Fibroblast of lung (primary cell): ENCODE data around the gene ANKRD40. TPM values are rescaled to one million over a fixed set of nuclear protein-coding genes. Genes with fewer than 3 reads are reported as not detected.

Source experiments
- DNase-seq, 2 donors: peaks; one replicate each; pipeline versions ENCODE4 v3.0.0 to v3.0.0-alpha.2; 2010; ENCODE audit warnings: low read depth in 2 of 2
- H2AFZ ChIP-seq: 2 replicates; pipeline ENCODE4 v1.5.1; 2012; ENCODE audit warnings: low read length, control low read depth, inconsistent platforms
- H3K27ac ChIP-seq: 2 replicates; pipeline ENCODE4 v1.5.1; 2011; ENCODE audit warnings: low read length, control low read depth; ENCODE audit not compliant: insufficient read depth
- H3K27me3 ChIP-seq: 2 replicates; pipeline ENCODE4 v1.5.1; 2011; ENCODE audit warnings: mild to moderate bottlenecking, low read length; ENCODE audit not compliant: control insufficient read depth, insufficient read depth
- H3K36me3 ChIP-seq: 2 replicates; pipeline ENCODE4 v1.5.1; 2011; ENCODE audit warnings: low read length; ENCODE audit not compliant: control insufficient read depth, insufficient read depth
- H3K4me1 ChIP-seq: 2 replicates; pipeline ENCODE4 v1.5.1; 2011; ENCODE audit warnings: low read length; ENCODE audit not compliant: control insufficient read depth, insufficient read depth; ENCODE audit errors: extremely low read depth
- H3K4me2 ChIP-seq: 2 replicates; pipeline ENCODE4 v1.5.1; 2011; ENCODE audit warnings: low read length, control low read depth; ENCODE audit not compliant: insufficient read depth; ENCODE audit errors: extremely low read depth
- H3K4me3 ChIP-seq, 4 experiments: fragments of 200-600 bp in 1 of 4; sonication (generic) in 1 of 4; replicated peaks in 1 of 4; 2 replicates each; pipeline ENCODE4 v1.5.1; 2011 to 2016; ENCODE audit warnings: low read length in 4 of 4, low read depth in 3 of 4, mild to moderate bottlenecking in 3 of 4, control low read depth in 2 of 4, inconsistent platforms in 1 of 4, mixed read lengths in 1 of 4; ENCODE audit not compliant: insufficient read depth in 1 of 4; ENCODE audit errors: control extremely low read depth in 1 of 4
- H3K79me2 ChIP-seq: 2 replicates; pipeline ENCODE4 v1.5.1; 2012; ENCODE audit warnings: mild to moderate bottlenecking, low read length, inconsistent platforms; ENCODE audit not compliant: control insufficient read depth, insufficient read depth
- H3K9ac ChIP-seq: 2 replicates; pipeline ENCODE4 v1.5.1; 2011; ENCODE audit warnings: mild to moderate bottlenecking, low read length, control low read depth; ENCODE audit not compliant: insufficient read depth
- H3K9me3 ChIP-seq: 2 replicates; pipeline ENCODE4 v1.5.1; 2012; ENCODE audit warnings: low read depth, low read length; ENCODE audit not compliant: control insufficient read depth, insufficient read depth
- H4K20me1 ChIP-seq: 2 replicates; pipeline ENCODE4 v1.5.1; 2011; ENCODE audit warnings: low read length; ENCODE audit not compliant: control insufficient read depth, insufficient read depth; ENCODE audit errors: extremely low read depth
- EZH2 ChIP-seq: IDR thresholded peaks from 2 replicates; pipeline ENCODE4 v1.5.1; 2012; ENCODE audit warnings: low read length, control low read depth, mild to moderate bottlenecking; ENCODE audit errors: missing control alignments
- polyA plus RNA-seq, 2 donors: library from polyadenylated mRNA; depleted of rRNA in 1 of 2; stranded (reverse) in 1 of 2; unstranded in 1 of 2; fragments of >200 nt; gene quantifications; 2 replicates each; pipeline ENCODE4 v1.2.1, GENCODE V29; 2011 to 2012; ENCODE audit warnings: missing spikeins in 1 of 2
- total RNA-seq: library from RNA; depleted of rRNA; stranded (reverse); fragments of >200 nt; gene quantifications from 2 replicates; pipeline ENCODE4 v1.2.1, GENCODE V29; 2014
- TF ChIP-seq, protein P1 (sequence below), 2 donors: IDR thresholded peaks in 1 of 2; conservative IDR thresholded peaks in 1 of 2; 1 replicate in 1 of 2; 2 replicates in 1 of 2; pipeline ENCODE4 v1.5.1; 2011 to 2012; ENCODE audit warnings: low read length in 2 of 2, control low read depth in 1 of 2, inconsistent platforms in 1 of 2, low read depth in 1 of 2, mild to moderate bottlenecking in 1 of 2

Gene ANKRD40
- total and polyA plus RNA-seq, 2 donors (not counting 1 experiment from before 2014, with no cell fraction given), result 34.5 to 59.9 TPM

DNA sequence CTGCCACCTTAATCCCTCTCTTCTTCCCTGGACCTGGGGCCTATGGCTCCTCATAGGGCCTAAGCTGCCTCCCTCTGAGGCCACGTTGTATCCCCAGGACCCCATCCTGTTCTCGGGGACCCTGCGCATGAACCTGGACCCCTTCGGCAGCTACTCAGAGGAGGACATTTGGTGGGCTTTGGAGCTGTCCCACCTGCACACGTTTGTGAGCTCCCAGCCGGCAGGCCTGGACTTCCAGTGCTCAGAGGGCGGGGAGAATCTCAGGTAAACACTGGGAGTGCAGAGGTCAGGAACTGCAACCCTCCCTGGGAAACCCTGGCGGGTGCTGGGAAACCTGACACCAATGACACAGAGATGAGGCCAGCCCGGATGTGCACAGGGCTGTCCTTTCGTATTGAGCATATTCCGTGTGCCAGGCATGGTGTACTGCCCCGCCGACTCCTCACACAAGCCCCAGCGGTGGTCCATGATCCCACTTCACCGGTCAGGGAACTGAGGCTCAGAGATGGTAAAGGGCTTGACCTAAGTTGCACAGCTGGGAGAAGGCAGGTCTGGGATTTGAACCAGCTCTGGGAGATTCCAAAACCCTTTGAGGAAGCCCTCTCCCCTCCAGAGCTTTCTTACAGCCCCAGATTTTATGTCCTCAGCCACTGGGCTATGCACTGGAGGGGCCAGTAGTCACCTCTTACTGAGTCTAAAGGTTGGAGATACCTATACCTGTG, 22.9 kb downstream of the ANKRD40 start:
- no peak overlapping the region for H3K9ac ChIP-seq
- H3K27ac ChIP-seq, result no peak overlapping the region
- H3K9me3 ChIP-seq, result no peaks in the 10 kb centered on the region
- no peak for TF ChIP-seq EZH2
- TF ChIP-seq, protein P1, sequence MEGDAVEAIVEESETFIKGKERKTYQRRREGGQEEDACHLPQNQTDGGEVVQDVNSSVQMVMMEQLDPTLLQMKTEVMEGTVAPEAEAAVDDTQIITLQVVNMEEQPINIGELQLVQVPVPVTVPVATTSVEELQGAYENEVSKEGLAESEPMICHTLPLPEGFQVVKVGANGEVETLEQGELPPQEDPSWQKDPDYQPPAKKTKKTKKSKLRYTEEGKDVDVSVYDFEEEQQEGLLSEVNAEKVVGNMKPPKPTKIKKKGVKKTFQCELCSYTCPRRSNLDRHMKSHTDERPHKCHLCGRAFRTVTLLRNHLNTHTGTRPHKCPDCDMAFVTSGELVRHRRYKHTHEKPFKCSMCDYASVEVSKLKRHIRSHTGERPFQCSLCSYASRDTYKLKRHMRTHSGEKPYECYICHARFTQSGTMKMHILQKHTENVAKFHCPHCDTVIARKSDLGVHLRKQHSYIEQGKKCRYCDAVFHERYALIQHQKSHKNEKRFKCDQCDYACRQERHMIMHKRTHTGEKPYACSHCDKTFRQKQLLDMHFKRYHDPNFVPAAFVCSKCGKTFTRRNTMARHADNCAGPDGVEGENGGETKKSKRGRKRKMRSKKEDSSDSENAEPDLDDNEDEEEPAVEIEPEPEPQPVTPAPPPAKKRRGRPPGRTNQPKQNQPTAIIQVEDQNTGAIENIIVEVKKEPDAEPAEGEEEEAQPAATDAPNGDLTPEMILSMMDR (conservative IDR thresholded peaks at IDR 0.05 in 1 of 2, IDR thresholded peaks at IDR 0.05 in 1 of 2; ENCODE audit: low read depth in 1 of 2, low read length in 2 of 2), result no peak
- no peaks in the 10 kb centered on the region for H3K79me2 ChIP-seq
- H3K4me1 ChIP-seq, result peaks cover 24% of the 10 kb centered on the region
- no peaks in the 10 kb centered on the region for H4K20me1 ChIP-seq
- DNase-seq, result no peak
- no peaks in the 10 kb centered on the region for H3K27me3 ChIP-seq
- H3K4me2 ChIP-seq, result no peak overlapping the region
- no peak overlapping the region for H2AFZ ChIP-seq
- no peaks in the 10 kb centered on the region for H3K36me3 ChIP-seq
- no peak overlapping the region for H3K4me3 ChIP-seq

GRCh38 chr17:50684288-50684611, 23.5 kb downstream of the ANKRD40 start:
- no peak for TF ChIP-seq EZH2
- TF ChIP-seq, protein P1 (conservative IDR thresholded peaks at IDR 0.05 in 1 of 2, IDR thresholded peaks at IDR 0.05 in 1 of 2; ENCODE audit: low read depth in 1 of 2, low read length in 2 of 2), result no peak
- no peaks in the 10 kb centered on the region for H4K20me1 ChIP-seq
- no peaks in the 10 kb centered on the region for H3K36me3 ChIP-seq
- DNase-seq, result no peak
- no peaks in the 10 kb centered on the region for H3K27me3 ChIP-seq
- peaks cover 18% of the 10 kb centered on the region for H3K4me1 ChIP-seq
- no peak overlapping the region for H2AFZ ChIP-seq
- H3K27ac ChIP-seq, result no peak overlapping the region
- H3K4me2 ChIP-seq, result no peak overlapping the region
- H3K4me3 ChIP-seq, result no peak overlapping the region
- H3K9me3 ChIP-seq, result no peaks in the 10 kb centered on the region
- no peaks in the 10 kb centered on the region for H3K79me2 ChIP-seq
- no peak overlapping the region for H3K9ac ChIP-seq

GRCh38 chr17:50683434-50684287, 24.1 kb downstream of the ANKRD40 start:
- H3K9ac ChIP-seq, result no peak overlapping the region
- DNase-seq, result no peak
- H3K9me3 ChIP-seq, result no peaks in the 10 kb centered on the region
- TF ChIP-seq EZH2, result no peak
- TF ChIP-seq, protein P1 (conservative IDR thresholded peaks at IDR 0.05 in 1 of 2, IDR thresholded peaks at IDR 0.05 in 1 of 2; ENCODE audit: low read depth in 1 of 2, low read length in 2 of 2), result no peak
- no peaks in the 10 kb centered on the region for H4K20me1 ChIP-seq
- H3K79me2 ChIP-seq, result no peaks in the 10 kb centered on the region
- no peak overlapping the region for H3K4me2 ChIP-seq
- no peaks in the 10 kb centered on the region for H3K27me3 ChIP-seq
- no peak overlapping the region for H2AFZ ChIP-seq
- H3K4me3 ChIP-seq, result no peak overlapping the region
- no peaks in the 10 kb centered on the region for H3K36me3 ChIP-seq
- H3K4me1 ChIP-seq, result peaks cover 16% of the 10 kb centered on the region
- no peak overlapping the region for H3K27ac ChIP-seq
